Keratinocyte (primary cell): ENCODE measurements around the gene IFI16. TPM values are rescaled to one million over a fixed set of nuclear protein-coding genes. Genes with fewer than 3 reads are reported as not detected.
A peak's percentile ranks its signal among the peaks of the same experiment; 100 is the strongest.

Experiments used
- DNase-seq: peaks from one replicate; pipeline ENCODE4 v3.0.0-alpha.2; 2011; ENCODE audit warnings: low read depth, missing footprints, low spot score
- FAIRE-seq: peaks from 2 replicates; lab custom pipeline; 2011; peaks lifted over from hg19 to GRCh38; lab: Jason Lieb, UNC
- H2AFZ ChIP-seq: 2 replicates; pipeline ENCODE4 v1.6.0; 2012; ENCODE audit warnings: low read length, control low read depth, inconsistent platforms; ENCODE audit not compliant: control insufficient read depth
- H3K27ac ChIP-seq: 2 replicates; pipeline ENCODE4 v1.5.1; 2011; ENCODE audit warnings: low read length; ENCODE audit not compliant: control insufficient read depth, insufficient read depth
- H3K27me3 ChIP-seq: 3 replicates; pipeline ENCODE4 v1.6.0; 2011; ENCODE audit warnings: low read length; ENCODE audit not compliant: control insufficient read depth, insufficient read depth; ENCODE audit errors: extremely low read depth
- H3K36me3 ChIP-seq, 2 experiments: 2 replicates in 1 of 2; 3 replicates in 1 of 2; pipeline ENCODE4 v1.5.1; 2011; ENCODE audit warnings: low read length in 2 of 2, mild to moderate bottlenecking in 1 of 2; ENCODE audit not compliant: control insufficient read depth in 2 of 2, insufficient read depth in 2 of 2; ENCODE audit errors: extremely low read depth in 1 of 2
- H3K4me1 ChIP-seq: 3 replicates; pipeline ENCODE4 v1.5.1; 2011; ENCODE audit warnings: low read length; ENCODE audit not compliant: control insufficient read depth, insufficient read depth; ENCODE audit errors: extremely low read depth
- H3K4me2 ChIP-seq: 3 replicates; pipeline ENCODE4 v1.6.0; 2011; ENCODE audit warnings: low read depth, low read length; ENCODE audit not compliant: control insufficient read depth, insufficient read depth; ENCODE audit errors: extremely low read depth
- H3K4me3 ChIP-seq, 3 experiments: fragments of 200-600 bp in 1 of 3; sonication (generic) in 1 of 3; 2 replicates in 2 of 3; 3 replicates in 1 of 3; pipeline ENCODE4 v1.5.1; 2011 to 2016; ENCODE audit warnings: low read length in 3 of 3, mild to moderate bottlenecking in 3 of 3, control low read depth in 2 of 3, inconsistent platforms in 1 of 3, low read depth in 1 of 3, mixed read lengths in 1 of 3, mixed run types in 1 of 3, moderate library complexity in 1 of 3; ENCODE audit not compliant: control insufficient read depth in 2 of 3, insufficient read depth in 2 of 3; ENCODE audit errors: extremely low read depth in 1 of 3
- H3K79me2 ChIP-seq: 2 replicates; pipeline ENCODE4 v1.6.0; 2012; ENCODE audit warnings: low read length; ENCODE audit not compliant: control insufficient read depth, insufficient read depth
- H3K9ac ChIP-seq: 3 replicates; pipeline ENCODE4 v1.6.0; 2011; ENCODE audit warnings: low read length; ENCODE audit not compliant: control insufficient read depth, insufficient read depth; ENCODE audit errors: extremely low read depth
- H3K9me1 ChIP-seq: 3 replicates; pipeline ENCODE4 v1.6.0; 2011; ENCODE audit warnings: low read length; ENCODE audit not compliant: control insufficient read depth, insufficient read depth; ENCODE audit errors: extremely low read depth
- H3K9me3 ChIP-seq: 2 replicates; pipeline ENCODE4 v1.5.1; 2012; ENCODE audit warnings: low read depth, low read length; ENCODE audit not compliant: control insufficient read depth
- H4K20me1 ChIP-seq: 3 replicates; pipeline ENCODE4 v1.6.0; 2011; ENCODE audit warnings: low read length; ENCODE audit not compliant: control insufficient read depth, insufficient read depth; ENCODE audit errors: extremely low read depth
- EZH2 ChIP-seq: IDR thresholded peaks from one replicate; pipeline ENCODE4 v1.6.1; 2012; ENCODE audit warnings: inconsistent platforms, mild to moderate bottlenecking, low read length, moderate library complexity
- dilution Hi-C: fragments of 300-500 bp; cut with MboI; formaldehyde crosslinking; loops from one replicate; pipeline ENCODE4 v1.7.0; 2020; ENCODE audit warnings: low sequenced_read_pairs; ENCODE audit not compliant: extremely low pct_ligation_motif_present
- polyA plus RNA-seq, 5 experiments: library from polyadenylated mRNA; depleted of rRNA in 3 of 5; stranded (reverse) in 3 of 5; stranded (forward) in 1 of 5; unstranded in 1 of 5; fragments of >200 nt; gene quantifications; 1 replicate in 1 of 5; 2 replicates in 3 of 5; 3 replicates in 1 of 5; pipeline versions ENCODE4 v1.2.1 to v1.2.3, GENCODE V29; 2011 to 2012; ENCODE audit warnings: missing spikeins in 2 of 5, low read depth in 1 of 5, low replicate concordance in 1 of 5
- TF ChIP-seq, protein P1 (sequence below), 3 experiments: IDR thresholded peaks in 1 of 3; conservative IDR thresholded peaks in 1 of 3; optimal IDR thresholded peaks in 1 of 3; 2 replicates in 2 of 3; 3 replicates in 1 of 3; pipeline versions ENCODE3 to v1.5.1; 2011; ENCODE audit warnings: low read length in 3 of 3, mild to moderate bottlenecking in 3 of 3, moderate library complexity in 2 of 3, control low read depth in 1 of 3, inconsistent platforms in 1 of 3; ENCODE audit not compliant: insufficient read depth in 2 of 3; ENCODE audit errors: extremely low read depth in 1 of 3

The IFI16 gene
- polyA plus RNA-seq, 1 donor (not counting 4 experiments of a cell fraction or from before 2014, with no cell fraction given) = 193 TPM

DNA sequence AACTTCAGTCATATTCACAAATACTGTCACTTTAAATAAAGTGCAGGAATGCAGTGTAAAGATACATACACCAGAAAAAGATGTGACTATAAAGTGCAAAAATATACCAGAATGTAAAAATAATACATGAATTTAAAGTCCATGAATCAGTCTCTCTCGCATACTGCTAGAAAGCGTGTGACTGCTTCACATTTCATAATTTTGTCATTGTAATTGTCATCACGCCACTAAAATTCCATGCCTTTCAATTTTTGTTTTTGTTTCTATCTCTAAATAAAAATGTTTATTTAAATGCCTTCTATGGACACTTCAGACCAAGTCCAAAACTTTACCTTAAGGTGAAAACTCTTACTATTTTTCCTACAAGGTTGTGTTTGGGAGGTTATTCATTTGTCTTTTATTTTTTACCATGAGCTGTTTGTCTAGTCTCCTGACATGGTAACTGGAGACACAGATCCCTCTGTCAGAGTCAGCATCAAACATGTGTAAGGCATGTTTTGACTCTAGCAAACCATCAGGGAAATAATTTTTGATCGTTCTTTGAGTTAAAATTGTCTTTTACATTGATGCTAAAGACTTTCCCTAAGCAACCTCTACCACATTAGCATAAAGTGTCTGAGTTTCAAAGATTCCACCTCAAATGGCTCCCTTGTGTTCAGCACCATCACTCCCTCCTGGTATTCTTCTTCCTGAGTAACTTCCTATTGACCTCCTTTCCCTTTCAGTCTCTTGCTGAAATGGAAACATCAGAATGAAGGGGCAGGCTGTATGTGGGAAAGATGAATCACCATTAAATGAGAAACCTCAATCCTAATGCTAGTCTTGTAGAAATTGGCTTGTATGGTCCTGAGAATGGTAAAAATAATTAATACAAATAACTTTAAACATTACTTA lies 80.8 kb downstream of the IFI16 start:
- no peaks in the 10 kb centered on the region for H4K20me1 ChIP-seq
- DNase-seq (no peak), FAIRE-seq (peak; percentile 62)
- H3K4me1 ChIP-seq = peaks cover 49% of the 10 kb centered on the region
- dilution Hi-C loops = no loop called here
- H3K27ac ChIP-seq = peak overlapping the region; percentile 87
- H3K9me3 ChIP-seq = no peaks in the 10 kb centered on the region
- H3K27me3 ChIP-seq = no peaks in the 10 kb centered on the region
- H3K4me3 ChIP-seq = no peak overlapping the region
- no peak overlapping the region for H3K9ac ChIP-seq
- H3K79me2 ChIP-seq = no peaks in the 10 kb centered on the region
- H2AFZ ChIP-seq = no peak overlapping the region
- no peak for TF ChIP-seq EZH2
- TF ChIP-seq, protein P1, sequence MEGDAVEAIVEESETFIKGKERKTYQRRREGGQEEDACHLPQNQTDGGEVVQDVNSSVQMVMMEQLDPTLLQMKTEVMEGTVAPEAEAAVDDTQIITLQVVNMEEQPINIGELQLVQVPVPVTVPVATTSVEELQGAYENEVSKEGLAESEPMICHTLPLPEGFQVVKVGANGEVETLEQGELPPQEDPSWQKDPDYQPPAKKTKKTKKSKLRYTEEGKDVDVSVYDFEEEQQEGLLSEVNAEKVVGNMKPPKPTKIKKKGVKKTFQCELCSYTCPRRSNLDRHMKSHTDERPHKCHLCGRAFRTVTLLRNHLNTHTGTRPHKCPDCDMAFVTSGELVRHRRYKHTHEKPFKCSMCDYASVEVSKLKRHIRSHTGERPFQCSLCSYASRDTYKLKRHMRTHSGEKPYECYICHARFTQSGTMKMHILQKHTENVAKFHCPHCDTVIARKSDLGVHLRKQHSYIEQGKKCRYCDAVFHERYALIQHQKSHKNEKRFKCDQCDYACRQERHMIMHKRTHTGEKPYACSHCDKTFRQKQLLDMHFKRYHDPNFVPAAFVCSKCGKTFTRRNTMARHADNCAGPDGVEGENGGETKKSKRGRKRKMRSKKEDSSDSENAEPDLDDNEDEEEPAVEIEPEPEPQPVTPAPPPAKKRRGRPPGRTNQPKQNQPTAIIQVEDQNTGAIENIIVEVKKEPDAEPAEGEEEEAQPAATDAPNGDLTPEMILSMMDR (optimal IDR thresholded peaks at IDR 0.05 in 1 of 3, IDR thresholded peaks at IDR 0.05 in 1 of 3, conservative IDR thresholded peaks at IDR 0.05 in 1 of 3; ENCODE audit: extremely low read depth in 1 of 3, insufficient read depth in 2 of 3, low read length in 3 of 3) = no peak
- no peaks in the 10 kb centered on the region for H3K36me3 ChIP-seq
- H3K9me1 ChIP-seq = no peaks in the 10 kb centered on the region
- H3K4me2 ChIP-seq = peak overlapping the region; percentile 79

DNA sequence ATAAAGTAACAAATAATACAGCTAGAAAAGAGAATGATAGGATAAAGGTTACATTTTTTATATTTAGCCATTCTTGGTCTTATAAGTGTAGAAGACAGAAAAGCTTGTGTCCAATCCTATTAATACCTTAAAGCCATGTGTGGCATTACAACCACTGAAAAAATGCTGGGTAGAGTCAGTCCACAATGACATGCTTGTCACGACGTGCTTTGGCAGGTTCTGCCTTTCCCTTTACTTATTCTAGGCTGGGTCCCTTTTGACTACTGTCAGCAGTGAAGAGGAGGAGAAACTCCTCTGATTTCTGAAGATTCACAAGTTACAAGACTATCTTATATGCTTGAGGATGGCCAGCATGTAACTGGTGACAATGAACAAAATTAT lies 81.5 kb downstream of the IFI16 start:
- FAIRE-seq = no peak
- Histone ChIP-seq H3K4me2 (peak overlapping the region; percentile 79), H3K36me3 (no peaks in the 10 kb centered on the region), H3K9me1 (no peaks in the 10 kb centered on the region), H4K20me1 (no peaks in the 10 kb centered on the region), H3K9me3 (no peaks in the 10 kb centered on the region), H3K4me3 (peak overlapping the region in 2 of 3 experiments; percentile 9 to 43), H3K27me3 (no peaks in the 10 kb centered on the region), H3K79me2 (no peaks in the 10 kb centered on the region), H3K4me1 (peaks cover 54% of the 10 kb centered on the region), H3K27ac (peak overlapping the region; percentile 87), H3K9ac (no peak overlapping the region), H2AFZ (no peak overlapping the region)
- dilution Hi-C loops = no loop called here
- TF ChIP-seq, protein P1 (optimal IDR thresholded peaks at IDR 0.05 in 1 of 3, IDR thresholded peaks at IDR 0.05 in 1 of 3, conservative IDR thresholded peaks at IDR 0.05 in 1 of 3; ENCODE audit: extremely low read depth in 1 of 3, insufficient read depth in 2 of 3, low read length in 3 of 3) = no peak
- no peak for TF ChIP-seq EZH2
- DNase-seq = no peak
